Gastrocnemius medialis (tissue), 4 donors: ENCODE results near the gene NT5C1B.

Experiments used
- CTCF ChIP-seq, 5 experiments: fragments of 450-650 bp in 3 of 5; fragments of 200-600 bp in 2 of 5; sonication (generic) in 2 of 5; IDR thresholded peaks in 4 of 5; conservative IDR thresholded peaks in 1 of 5; 1 replicate in 4 of 5; 2 replicates in 1 of 5; pipeline ENCODE4 v1.5.1; 2016 to 2019; ENCODE audit warnings: antibody characterized with exemption in 5 of 5, mild to moderate bottlenecking in 3 of 5, moderate library complexity in 3 of 5
- POLR2A ChIP-seq, 2 donors: fragments of 450-650 bp; IDR thresholded peaks; one replicate each; pipeline ENCODE4 v1.6.1; 2017; ENCODE audit warnings: antibody characterized with exemption in 2 of 2, mild to moderate bottlenecking in 2 of 2, moderate library complexity in 2 of 2

DNA sequence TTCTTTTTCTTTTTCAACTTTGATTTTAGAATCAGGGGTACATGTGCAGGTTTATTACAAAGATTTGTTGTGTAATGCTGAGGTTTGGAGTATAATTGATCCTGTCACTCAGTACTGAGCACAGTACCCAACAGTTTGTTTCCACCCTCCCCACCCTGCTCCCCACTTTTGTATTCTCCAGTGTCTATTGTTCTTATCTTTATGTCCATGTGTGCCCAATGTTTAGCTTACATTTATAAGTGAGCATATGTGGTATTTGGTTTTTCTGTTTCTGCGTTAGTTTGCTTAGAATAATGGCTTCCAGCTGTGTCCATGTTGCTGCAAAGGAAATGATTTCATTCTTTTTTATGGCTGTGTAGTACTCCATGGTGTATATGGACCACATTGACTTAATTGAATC is 72.0 kb downstream of the NT5C1B start:
- TF ChIP-seq CTCF (IDR thresholded peaks at IDR 0.05 in 4 of 5, conservative IDR thresholded peaks at IDR 0.05 in 1 of 5) (no peak), POLR2A (IDR thresholded peaks at IDR 0.05) (no peak)
